ENCODE results near the gene PLOD2.

Gene PLOD2

GRCh38 chr3:146100825-146101444, 60.0 kb downstream of the PLOD2 start:
- DNase-seq (ENCODE audit: low read depth in 2 of 2), result no peak

GRCh38 chr3:146100180-146100579, 60.8 kb downstream of the PLOD2 start:
- DNase-seq (ENCODE audit: low read depth in 2 of 2), result no peak

DNA sequence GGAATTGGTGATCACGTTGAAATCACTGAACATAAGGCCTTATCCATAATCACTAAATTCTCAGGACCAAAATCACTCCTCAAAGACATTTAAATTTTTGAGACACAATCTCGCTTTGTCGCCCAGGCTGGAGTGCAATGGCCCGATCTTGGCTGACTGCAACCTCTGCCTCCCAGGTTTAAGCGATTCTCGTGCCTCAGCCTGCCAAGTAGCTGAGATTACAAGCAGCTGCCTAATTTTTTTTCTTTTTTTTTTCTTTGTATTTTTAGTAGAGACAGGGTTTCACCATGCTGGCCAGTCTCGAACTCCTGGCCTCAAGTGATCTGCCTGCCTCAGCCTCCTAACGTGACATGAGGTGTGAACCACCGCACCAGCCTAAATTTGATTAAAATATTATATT, 61.7 kb downstream of the PLOD2 start:
- no peak for DNase-seq (ENCODE audit: low read depth in 2 of 2)

GRCh38 chr3:146093896-146094295, 67.1 kb downstream of the PLOD2 start:
- no peak for DNase-seq (ENCODE audit: low read depth in 2 of 2)

GRCh38 chr3:146092230-146092629, 68.8 kb downstream of the PLOD2 start:
- no peak for DNase-seq (ENCODE audit: low read depth in 2 of 2)

GRCh38 chr3:146091397-146091796, 69.6 kb downstream of the PLOD2 start:
- DNase-seq (ENCODE audit: low read depth in 2 of 2), result no peak

- no peak for DNase-seq (ENCODE audit: low read depth in 2 of 2)
Measured at GRCh38 chr3:146090521-146090920, 70.5 kb downstream of the PLOD2 start.

- DNase-seq (ENCODE audit: low read depth in 2 of 2), result no peak
Measured at GRCh38 chr3:146088840-146089239, 72.1 kb downstream of the PLOD2 start.

- no peak for DNase-seq (ENCODE audit: low read depth in 2 of 2)
Measured at GRCh38 chr3:146087116-146087515, 73.9 kb downstream of the PLOD2 start.

DNA sequence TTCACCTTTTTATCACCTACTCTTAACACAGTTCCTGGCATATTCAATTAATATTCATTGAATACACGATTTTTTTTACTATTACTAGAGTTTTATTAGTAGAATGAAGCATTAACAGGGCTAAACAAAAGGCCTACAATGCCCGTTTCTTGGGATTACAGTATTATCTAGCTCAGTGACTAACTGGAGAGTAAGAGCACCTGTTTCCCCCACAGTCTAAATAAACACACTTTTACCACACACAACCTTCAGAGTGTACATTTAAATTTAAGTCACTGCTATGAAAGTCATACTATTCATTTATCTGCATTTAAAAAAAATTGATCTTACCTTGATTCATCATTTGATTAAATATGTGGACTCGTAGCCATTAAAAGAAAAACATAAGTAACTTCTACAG, 74.8 kb downstream of the PLOD2 start:
- DNase-seq (ENCODE audit: low read depth in 2 of 2), result no peak

DNA sequence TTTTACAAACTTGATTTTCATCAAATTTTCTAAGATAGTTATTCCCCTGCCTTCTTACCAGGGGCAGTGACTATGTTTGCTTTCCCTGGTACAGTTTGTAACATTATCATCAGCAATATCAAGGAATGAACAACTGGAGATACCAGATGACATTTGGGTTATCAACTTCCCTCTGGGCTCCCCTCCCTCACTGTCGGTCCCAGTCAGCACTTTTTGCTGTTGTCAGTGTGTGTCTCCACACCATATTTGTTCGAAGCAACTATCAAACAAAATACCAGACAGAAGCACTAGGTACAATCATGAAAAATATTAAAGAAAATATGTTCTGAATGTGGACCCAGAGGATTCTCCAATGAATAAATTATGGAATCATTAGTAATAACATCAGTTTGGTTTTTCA, 75.3 kb downstream of the PLOD2 start:
- no peak for DNase-seq (ENCODE audit: low read depth in 2 of 2)

DNA sequence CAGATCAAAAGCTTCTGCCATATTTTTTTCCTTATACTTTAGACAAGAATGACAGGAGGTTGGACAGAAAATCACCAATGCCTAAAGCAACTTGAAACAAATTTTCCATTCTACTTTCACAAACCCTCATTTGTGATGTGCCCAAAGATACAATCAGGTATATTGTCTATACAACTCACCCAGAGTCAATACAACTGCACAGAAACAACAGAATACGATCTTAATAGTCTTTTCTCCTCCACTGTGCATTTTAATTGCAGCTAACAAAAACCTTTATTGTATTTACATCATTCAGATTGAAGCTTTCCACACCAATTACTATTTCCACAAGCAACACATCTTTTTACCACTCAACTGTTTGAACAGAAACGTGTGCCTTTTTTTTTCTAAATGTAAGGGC, 80.4 kb downstream of the PLOD2 start:
- no peak for DNase-seq (ENCODE audit: low read depth in 2 of 2)

DNA sequence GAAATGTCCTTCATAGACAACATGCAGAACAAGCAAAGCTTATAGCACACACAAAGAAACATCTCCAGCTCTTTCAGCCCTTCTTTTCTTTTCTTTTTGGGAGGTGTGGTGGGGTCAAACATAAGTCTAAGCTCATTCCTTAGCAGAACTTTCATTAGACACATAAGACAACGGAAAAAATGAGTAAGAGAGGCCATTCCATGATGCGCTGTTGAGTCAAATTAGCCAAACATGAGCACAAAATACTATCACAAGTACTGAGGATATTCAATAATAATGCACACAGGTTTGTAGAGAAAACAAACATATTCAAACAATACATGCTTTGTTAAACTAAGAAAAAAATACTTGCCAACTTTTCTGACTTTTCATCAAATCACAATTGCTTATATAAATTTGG, 83.0 kb downstream of the PLOD2 start:
- no peak for DNase-seq (ENCODE audit: low read depth in 2 of 2)

DNA sequence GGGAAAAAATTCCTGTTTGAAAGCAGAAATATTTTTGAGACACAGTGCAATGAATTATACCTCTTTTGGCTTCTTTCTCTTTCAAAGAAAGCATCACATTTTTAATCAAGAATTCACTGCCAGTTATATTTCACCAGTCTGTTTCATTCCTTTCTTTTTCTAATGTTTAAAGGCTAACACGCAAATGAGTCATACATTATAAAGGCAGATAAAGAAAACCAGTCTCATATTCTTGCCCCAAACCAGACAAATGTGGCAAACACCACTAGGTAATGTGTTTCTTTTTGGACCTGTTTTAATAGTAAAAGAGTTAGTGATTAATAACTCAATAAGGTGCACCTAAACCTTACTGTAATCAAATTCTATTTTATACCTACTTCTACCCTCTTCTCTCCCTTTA, 83.8 kb downstream of the PLOD2 start:
- DNase-seq (ENCODE audit: low read depth in 2 of 2), result no peak

DNA sequence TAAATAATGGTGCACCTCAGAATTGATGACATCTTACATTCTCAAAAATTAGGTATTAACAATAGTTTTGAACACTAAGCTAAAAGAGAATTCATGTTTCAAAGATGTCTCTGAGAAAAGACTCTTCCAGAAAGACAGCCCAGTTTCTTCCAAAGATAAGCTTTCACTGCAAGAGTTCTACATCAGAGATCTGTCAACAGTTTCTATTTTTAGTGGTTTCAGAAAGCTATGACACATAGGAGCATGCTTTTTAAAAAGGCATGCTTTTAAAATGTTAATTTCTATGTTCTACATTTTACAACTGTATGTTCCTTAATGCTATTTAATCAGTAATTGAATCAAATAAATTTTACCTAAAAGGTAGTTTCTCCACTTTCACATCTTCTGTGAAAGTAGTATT, 88.2 kb downstream of the PLOD2 start:
- DNase-seq (ENCODE audit: low read depth in 2 of 2), result no peak

DNA sequence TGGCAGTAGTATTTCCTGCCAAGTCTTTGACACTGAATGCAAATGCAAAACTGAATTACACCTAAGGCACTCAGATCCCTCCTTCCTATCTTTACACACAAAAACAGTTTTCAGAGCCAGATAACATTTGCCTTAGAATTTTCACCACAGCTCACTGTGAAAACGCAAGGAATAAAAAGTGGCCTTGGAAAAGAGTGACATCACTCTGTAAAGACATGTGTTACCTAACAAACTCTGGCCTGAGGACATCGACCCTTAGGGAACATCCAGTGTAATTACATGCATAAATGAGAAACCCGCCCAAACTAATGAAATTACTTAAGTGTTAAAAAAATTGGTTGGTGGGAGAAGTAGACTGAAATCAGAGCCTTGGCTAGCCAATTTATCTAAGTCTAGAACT, 88.9 kb downstream of the PLOD2 start:
- DNase-seq (ENCODE audit: low read depth in 2 of 2), result no peak

DNA sequence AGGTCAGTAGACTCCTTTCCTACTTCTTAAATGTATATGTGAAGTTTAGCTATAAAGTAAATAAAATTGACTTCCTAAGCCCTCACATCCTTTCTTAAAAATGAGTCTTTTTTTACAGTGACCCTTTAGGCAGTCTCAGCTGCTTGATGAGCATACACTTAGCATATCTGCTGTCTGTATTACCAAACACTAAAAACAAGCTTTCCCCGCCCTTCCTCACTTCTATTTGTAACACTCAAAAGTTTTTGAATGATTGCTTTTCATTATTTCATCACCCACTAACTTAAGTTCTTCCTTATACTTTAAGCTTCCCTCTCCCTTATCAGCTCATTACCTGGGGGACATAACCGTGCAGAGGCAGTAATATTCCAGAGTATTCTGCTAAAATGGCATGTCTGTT, 89.4 kb downstream of the PLOD2 start:
- DNase-seq (ENCODE audit: low read depth in 2 of 2), result no peak

DNA sequence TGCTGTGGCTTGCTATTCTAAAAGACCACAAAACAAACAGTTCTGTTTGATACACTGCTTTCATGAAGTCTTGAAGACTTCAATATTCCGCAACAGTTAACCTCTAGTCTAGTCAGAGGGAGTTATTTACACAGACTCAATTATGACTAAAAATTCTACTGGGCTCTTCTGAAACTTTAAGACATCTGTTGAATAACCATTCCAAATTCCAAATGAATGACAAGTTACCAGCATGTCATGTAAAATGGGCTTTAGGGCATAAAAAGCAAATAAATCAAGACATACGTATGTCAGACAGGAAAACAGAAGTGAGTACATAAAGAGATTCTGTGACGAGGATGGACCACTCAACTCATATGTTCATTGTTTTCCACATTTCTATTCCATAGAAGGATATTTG, 93.9 kb downstream of the PLOD2 start:
- DNase-seq (ENCODE audit: low read depth in 2 of 2), result no peak

DNA sequence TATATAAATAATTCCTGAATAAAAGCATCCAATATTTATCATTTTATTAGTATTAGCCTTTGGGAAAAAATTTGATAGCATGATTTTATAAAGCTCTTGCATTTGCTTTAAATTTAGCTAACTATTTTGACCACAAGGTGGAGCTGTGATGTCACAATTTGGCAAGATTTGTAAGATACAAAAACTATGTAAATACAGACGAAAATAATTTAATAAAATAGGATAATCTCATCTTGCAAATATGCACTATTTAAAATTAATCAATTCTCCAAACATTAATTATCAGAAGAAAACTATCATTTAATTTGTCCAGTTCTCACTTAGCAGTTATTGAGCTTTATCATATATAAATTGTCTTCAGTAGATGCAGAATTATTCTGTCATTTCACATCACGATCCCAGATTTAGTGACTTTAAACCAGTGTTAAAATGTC, 95.4 kb downstream of the PLOD2 start:
- no peak for DNase-seq (ENCODE audit: low read depth in 2 of 2)

- DNase-seq (ENCODE audit: low read depth in 2 of 2), result no peak
Measured at GRCh38 chr3:146058241-146058640, 102.7 kb downstream of the PLOD2 start.

GRCh38 chr3:146052791-146053310, 108.1 kb downstream of the PLOD2 start:
- no peak for DNase-seq (ENCODE audit: low read depth in 2 of 2)

DNA sequence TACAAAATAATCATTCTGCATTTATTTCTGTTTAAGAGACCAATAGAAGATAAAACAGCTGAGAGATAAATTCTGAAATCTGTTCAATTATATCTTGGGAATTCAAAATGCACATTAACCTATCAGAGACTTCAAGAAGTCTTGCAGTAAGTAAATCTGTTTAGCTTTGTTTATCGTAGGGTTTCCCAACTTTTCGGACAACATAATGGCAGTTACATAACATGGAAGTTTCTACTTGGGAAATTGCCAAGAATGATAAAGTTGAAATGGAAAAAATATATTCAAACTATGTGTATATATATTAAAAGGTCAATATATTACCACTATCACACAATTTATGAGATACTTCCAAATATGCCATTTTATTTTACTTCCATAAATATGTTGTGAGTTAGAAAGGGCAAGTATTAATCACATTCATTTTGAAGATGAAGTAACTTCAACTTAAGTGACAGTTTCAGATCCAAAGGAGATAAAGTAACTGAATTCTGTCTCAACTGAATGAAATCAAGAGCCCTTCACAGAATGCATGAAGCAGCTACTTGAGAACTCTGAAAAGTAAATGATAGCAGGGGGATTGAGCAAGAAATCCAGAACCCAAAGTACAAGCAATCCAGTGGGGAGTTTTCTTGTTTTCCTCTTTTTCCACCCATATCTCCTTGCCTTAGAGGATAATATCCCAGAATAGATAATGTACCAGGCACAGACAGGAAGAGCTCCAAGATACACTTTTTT, 108.8 kb downstream of the PLOD2 start:
- DNase-seq (ENCODE audit: low read depth in 2 of 2), result no peak

DNA sequence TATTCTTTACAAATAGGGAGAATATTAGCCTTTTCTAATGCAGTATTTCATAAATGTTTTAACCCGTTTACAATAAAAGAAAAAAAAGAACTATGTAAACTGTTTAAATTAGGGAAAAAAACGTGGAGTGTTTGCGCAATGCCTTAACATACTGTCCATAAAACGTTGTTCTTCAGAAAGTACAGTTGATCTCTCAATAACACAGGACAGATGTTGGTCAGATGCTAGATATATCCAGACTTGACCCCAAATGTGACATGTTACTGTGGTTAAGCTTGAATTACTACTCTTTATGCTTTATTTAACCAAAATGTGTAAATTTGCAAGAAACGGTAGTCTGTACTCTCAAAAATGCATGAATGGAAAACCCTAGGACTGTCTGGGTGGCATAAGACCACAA, 110.3 kb downstream of the PLOD2 start:
- no peak for DNase-seq (ENCODE audit: low read depth in 2 of 2)

GRCh38 chr3:146047485-146047884, 113.5 kb downstream of the PLOD2 start:
- no peak for DNase-seq (ENCODE audit: low read depth in 2 of 2)
